PC-3 (cell line): Measurements from ENCODE around the gene TMC7. TPM values are rescaled to one million over a fixed set of nuclear protein-coding genes. Genes with fewer than 3 reads are reported as not detected.
"Not testable (repeated sequence)": the region's sequence is repeated elsewhere in the genome, so short reads cannot be mapped to it uniquely, and the experiment has no call there.

Experiments
- ATAC-seq: fragments of 200-7000 bp; cut with Tn5 transposase; 2 replicates; pipeline ENCODE4 v1.9.1; 2020; ENCODE audit warnings: mild to moderate bottlenecking, moderate library complexity
- BruUV-seq: library from RNA; stranded (reverse); fragments of 400-500 nt; replicated peaks from 2 replicates; lab custom pipeline; 2021; lab: Mats Ljungman, UMichigan
- CTCF ChIA-PET: fragments of 300-600 bp; sonication (Branson Sonifier 250); formaldehyde crosslinking; loops from one replicate; lab custom pipeline; 2022; ENCODE audit warnings: antibody characterized with exemption; lab: Charles Lee
- POLR2A ChIA-PET: fragments of 300-600 bp; sonication (Branson Sonifier 250); formaldehyde crosslinking; loops from one replicate; lab custom pipeline; 2022; ENCODE audit warnings: antibody characterized with exemption; ENCODE audit not compliant: unreplicated experiment; lab: Charles Lee
- DNase-seq: peaks from one replicate; pipeline ENCODE4 v3.0.0-alpha.2; 2015
- H2AFZ ChIP-seq: fragments of 300-600 bp; sonication (generic); 2 replicates; pipeline ENCODE4 v1.6.0; 2016; ENCODE audit warnings: antibody characterized with exemption, low read length
- H3F3A ChIP-seq: fragments of 300-600 bp; sonication (generic); one replicate; pipeline ENCODE4 v1.6.0; 2017; ENCODE audit warnings: antibody characterized with exemption, low read length, control low read depth, mild to moderate bottlenecking; ENCODE audit not compliant: unreplicated experiment
- H3K27ac ChIP-seq: fragments of 300-600 bp; sonication (generic); 2 replicates; pipeline ENCODE4 v1.5.1; 2016; ENCODE audit warnings: mild to moderate bottlenecking, low read length
- H3K27me3 ChIP-seq: fragments of 300-600 bp; sonication (generic); 2 replicates; pipeline ENCODE4 v1.6.1; 2016; ENCODE audit warnings: low read length, mixed read lengths
- H3K36me3 ChIP-seq: fragments of 300-600 bp; sonication (generic); 2 replicates; pipeline ENCODE4 v1.6.1; 2016; ENCODE audit warnings: low read depth, mixed run types, low read length, mixed read lengths
- H3K4me1 ChIP-seq: fragments of 300-600 bp; sonication (generic); 2 replicates; pipeline ENCODE4 v1.5.1; 2016; ENCODE audit warnings: low read length; ENCODE audit not compliant: insufficient read depth
- H3K4me2 ChIP-seq: fragments of 300-600 bp; sonication (generic); 2 replicates; pipeline ENCODE4 v1.6.0; 2016; ENCODE audit warnings: low read length
- H3K4me3 ChIP-seq: fragments of 300-600 bp; sonication (generic); 2 replicates; pipeline ENCODE4 v1.5.1; 2016; ENCODE audit warnings: mild to moderate bottlenecking, low read length, mixed read lengths
- H3K79me2 ChIP-seq: fragments of 300-600 bp; sonication (generic); 2 replicates; pipeline ENCODE4 v1.6.1; 2017; ENCODE audit warnings: low read length, mixed read lengths
- H3K9ac ChIP-seq: fragments of 300-600 bp; sonication (generic); 2 replicates; pipeline ENCODE4 v1.6.0; 2016; ENCODE audit warnings: mild to moderate bottlenecking, low read length
- H3K9me2 ChIP-seq: fragments of 300-600 bp; sonication (generic); replicated peaks from 2 replicates; pipeline ENCODE4 v1.6.1; 2016; ENCODE audit warnings: mixed run types, low read length, mixed read lengths
- H3K9me3 ChIP-seq: fragments of 300-600 bp; sonication (generic); 2 replicates; pipeline ENCODE4 v1.6.1; 2016; ENCODE audit warnings: low read length, mixed read lengths
- H4K20me1 ChIP-seq: fragments of 300-600 bp; sonication (generic); 2 replicates; pipeline ENCODE4 v1.6.1; 2016; ENCODE audit warnings: low read length, mixed read lengths
- EZH2 ChIP-seq: fragments of 300-600 bp; sonication (generic); IDR thresholded peaks from one replicate; pipeline ENCODE4 v1.6.1; 2017; ENCODE audit warnings: antibody characterized with exemption, mild to moderate bottlenecking, low read length; ENCODE audit not compliant: unreplicated experiment
- EZH2phosphoT487 ChIP-seq: fragments of 300-600 bp; sonication (generic); IDR thresholded peaks from 2 replicates; pipeline ENCODE4 v1.6.1; 2018; ENCODE audit warnings: mild to moderate bottlenecking, antibody characterized with exemption, low read length, borderline replicate concordance
- intact Hi-C: fragments of 100-400 bp; cut with micrococcal nuclease; formaldehyde crosslinking; loops from 2 replicates; pipeline ENCODE4 v1.9.0; 2023
- total RNA-seq: library from RNA; depleted of rRNA; stranded (reverse); fragments of >200 nt; gene quantifications from 2 replicates; pipeline ENCODE4 v1.2.3, GENCODE V29; 2014
- TF ChIP-seq, protein P1 (sequence below): fragments of 300-600 bp; sonication (generic); conservative IDR thresholded peaks from 2 replicates; pipeline ENCODE4 v1.5.1; 2017; ENCODE audit warnings: antibody characterized with exemption, low read depth, mild to moderate bottlenecking, low read length

TMC7 gene
- total RNA-seq, 1 experiment from 2014 or later: 5.3 TPM

GRCh38 chr16:18948372-18949020 is 35.2 kb upstream of the TMC7 start:
- no peaks in the 10 kb centered on the region for H3K79me2 ChIP-seq
- DNase-seq (peak; percentile 54), ATAC-seq (peak; percentile 57)
- no peak overlapping the region for H3K9ac ChIP-seq
- H3F3A ChIP-seq: no peaks in the 10 kb centered on the region
- no peak overlapping the region for H3K4me3 ChIP-seq
- peak overlapping the region; percentile 26; the same call in 1 of the 2 replicates for H3K4me2 ChIP-seq
- CTCF ChIA-PET: no interaction called here
- intact Hi-C loops: no loop called here
- peaks cover 7% of the 10 kb centered on the region; the same call in 1 of the 2 replicates for H3K4me1 ChIP-seq
- no TSS peak for BruUV-seq
- H2AFZ ChIP-seq: no peak overlapping the region
- no peaks in the 10 kb centered on the region for H3K36me3 ChIP-seq
- H3K27ac ChIP-seq: no peak overlapping the region
- H3K27me3 ChIP-seq: no peaks in the 10 kb centered on the region
- no peaks in the 10 kb centered on the region for H3K9me3 ChIP-seq
- POLR2A ChIA-PET: no interaction called here
- H4K20me1 ChIP-seq: no peaks in the 10 kb centered on the region
- TF ChIP-seq EZH2: no peak
- TF ChIP-seq EZH2phosphoT487: no peak
- TF ChIP-seq, protein P1, sequence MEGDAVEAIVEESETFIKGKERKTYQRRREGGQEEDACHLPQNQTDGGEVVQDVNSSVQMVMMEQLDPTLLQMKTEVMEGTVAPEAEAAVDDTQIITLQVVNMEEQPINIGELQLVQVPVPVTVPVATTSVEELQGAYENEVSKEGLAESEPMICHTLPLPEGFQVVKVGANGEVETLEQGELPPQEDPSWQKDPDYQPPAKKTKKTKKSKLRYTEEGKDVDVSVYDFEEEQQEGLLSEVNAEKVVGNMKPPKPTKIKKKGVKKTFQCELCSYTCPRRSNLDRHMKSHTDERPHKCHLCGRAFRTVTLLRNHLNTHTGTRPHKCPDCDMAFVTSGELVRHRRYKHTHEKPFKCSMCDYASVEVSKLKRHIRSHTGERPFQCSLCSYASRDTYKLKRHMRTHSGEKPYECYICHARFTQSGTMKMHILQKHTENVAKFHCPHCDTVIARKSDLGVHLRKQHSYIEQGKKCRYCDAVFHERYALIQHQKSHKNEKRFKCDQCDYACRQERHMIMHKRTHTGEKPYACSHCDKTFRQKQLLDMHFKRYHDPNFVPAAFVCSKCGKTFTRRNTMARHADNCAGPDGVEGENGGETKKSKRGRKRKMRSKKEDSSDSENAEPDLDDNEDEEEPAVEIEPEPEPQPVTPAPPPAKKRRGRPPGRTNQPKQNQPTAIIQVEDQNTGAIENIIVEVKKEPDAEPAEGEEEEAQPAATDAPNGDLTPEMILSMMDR: no peak
- no peaks in the 10 kb centered on the region for H3K9me2 ChIP-seq

- Histone ChIP-seq H3K4me1 (peaks cover 7% of the 10 kb centered on the region; the same call in 1 of the 2 replicates), H3K4me2 (no peak overlapping the region), H3K79me2 (no peaks in the 10 kb centered on the region), H3K27ac (no peak overlapping the region), H3K36me3 (no peaks in the 10 kb centered on the region), H3K9ac (no peak overlapping the region), H3K9me3 (no peaks in the 10 kb centered on the region), H2AFZ (no peak overlapping the region), H3F3A (no peaks in the 10 kb centered on the region), H3K4me3 (no peak overlapping the region), H4K20me1 (no peaks in the 10 kb centered on the region), H3K9me2 (no peaks in the 10 kb centered on the region), H3K27me3 (no peaks in the 10 kb centered on the region)
- intact Hi-C loops: no loop called here
- ATAC-seq (no peak), DNase-seq (no peak)
- ChIA-PET CTCF (no interaction called here), POLR2A (no interaction called here)
- BruUV-seq: no TSS peak
- no peak for TF ChIP-seq EZH2
- no peak for TF ChIP-seq EZH2phosphoT487
- TF ChIP-seq, protein P1: no peak
Observed at GRCh38 chr16:18950469-18951185, 33.1 kb upstream of the TMC7 start.

GRCh38 chr16:18953547-18953946 is 30.2 kb upstream of the TMC7 start:
- Histone ChIP-seq H3K79me2 (no peaks in the 10 kb centered on the region), H3K9me3 (no peaks in the 10 kb centered on the region), H3K36me3 (no peaks in the 10 kb centered on the region), H4K20me1 (no peaks in the 10 kb centered on the region), H3K27ac (no peak overlapping the region), H3K27me3 (no peaks in the 10 kb centered on the region), H3F3A (no peaks in the 10 kb centered on the region), H3K9ac (no peak overlapping the region), H3K4me1 (no peaks in the 10 kb centered on the region), H2AFZ (no peak overlapping the region), H3K4me3 (no peak overlapping the region), H3K4me2 (no peak overlapping the region), H3K9me2 (no peaks in the 10 kb centered on the region)
- DNase-seq (no peak), ATAC-seq (no peak)
- intact Hi-C loops: no loop called here
- ChIA-PET CTCF (no interaction called here), POLR2A (no interaction called here)
- no TSS peak for BruUV-seq
- no peak for TF ChIP-seq EZH2
- TF ChIP-seq, protein P1: no peak
- TF ChIP-seq EZH2phosphoT487: no peak

GRCh38 chr16:18955874-18956580 is 27.7 kb upstream of the TMC7 start:
- H3K79me2 ChIP-seq, H3K9ac ChIP-seq, H4K20me1 ChIP-seq, DNase-seq, intact Hi-C loops, H3K4me3 ChIP-seq, H3K4me1 ChIP-seq, H3K27ac ChIP-seq, H3K9me3 ChIP-seq, H3K9me2 ChIP-seq, H2AFZ ChIP-seq, BruUV-seq, H3K36me3 ChIP-seq, H3K4me2 ChIP-seq, ATAC-seq, H3K27me3 ChIP-seq, H3F3A ChIP-seq: not testable (repeated sequence)
- ChIA-PET POLR2A (interaction anchor here (0.6 kb wide), 1 partner anchor 11 kb away, joined by 7 read pairs; no protein-coding TSS in a partner anchor), CTCF (interaction anchor here (0.5 kb wide), 1 partner anchor 19 kb away, joined by 10 read pairs; no protein-coding TSS in a partner anchor)
